Measurements from ENCODE around the gene ZIC5. TPM values are rescaled to one million over a fixed set of nuclear protein-coding genes. Genes with fewer than 3 reads are reported as not detected.

Gene ZIC5
- total and polyA plus RNA-seq, 9 of the 15 experiments (the other 6 are each of a cell fraction or from before 2014, with no cell fraction given): 0.57 to 2.0 (median 1.1) TPM

DNA sequence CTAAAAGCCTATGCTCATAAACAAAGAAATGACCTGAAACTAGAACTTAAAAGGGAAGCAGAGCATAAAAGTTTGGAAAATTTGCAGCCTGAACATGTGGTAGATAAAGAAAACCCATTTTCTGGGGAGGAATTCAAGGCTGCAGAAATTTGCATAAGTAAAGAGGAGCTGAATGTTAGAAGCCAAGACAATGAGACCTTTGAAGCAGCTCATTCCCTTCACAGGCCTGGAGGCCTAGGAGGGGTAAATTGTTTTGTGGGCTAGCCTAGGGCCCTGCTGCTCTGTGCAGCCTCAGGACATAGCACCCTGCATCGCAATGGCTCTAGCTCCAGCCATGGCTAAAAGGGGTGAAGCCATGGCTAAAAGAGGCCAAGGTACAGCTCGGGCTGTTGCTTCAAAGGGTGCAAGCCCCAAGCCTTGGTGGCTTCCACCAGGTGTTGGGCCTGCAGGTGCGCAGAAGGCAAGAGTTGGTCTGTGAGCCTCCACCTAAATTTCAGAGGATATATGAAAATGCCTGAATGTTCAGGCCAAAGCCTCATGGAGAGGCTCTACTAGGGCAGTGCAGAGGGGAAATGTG is 48.3 kb upstream of the ZIC5 start:
- intact Hi-C loops (cut with micrococcal nuclease): no loop called here
- Histone ChIP-seq H3K79me2 (ENCODE audit: control insufficient read depth, insufficient read depth, low read length) (no peaks in the 10 kb centered on the region), H3K4me1 (replicated peaks in 1 of 2; ENCODE audit: control insufficient read depth in 2 of 2, insufficient read depth in 2 of 2, low read length in 2 of 2) (no peaks in the 10 kb centered on the region), H3K4me3 (no peak overlapping the region), H3K27me3 (ENCODE audit: control insufficient read depth in 2 of 2, insufficient read depth in 2 of 2, low read length in 2 of 2) (no peaks in the 10 kb centered on the region), H3K9ac (ENCODE audit: insufficient read depth in 1 of 2, low read depth in 2 of 2, low read length in 2 of 2) (no peak overlapping the region), H3K27ac (ENCODE audit: extremely low read depth, low read depth, low read length) (no peak overlapping the region), H3K36me3 (ENCODE audit: control insufficient read depth, insufficient read depth, low read length) (no peaks in the 10 kb centered on the region), H2AFZ (ENCODE audit: low read depth, low read length) (no peak overlapping the region), H4K20me1 (replicated peaks; ENCODE audit: control insufficient read depth, insufficient read depth, low read length) (no peaks in the 10 kb centered on the region), H3K4me2 (ENCODE audit: insufficient read depth, low read length) (no peak overlapping the region), H3K9me1 (ENCODE audit: control insufficient read depth, insufficient read depth, low read length) (no peaks in the 10 kb centered on the region), H3K9me3 (replicated peaks; ENCODE audit: control insufficient read depth, insufficient read depth, low read depth, low read length) (no peaks in the 10 kb centered on the region)
- ChIA-PET CTCF (ENCODE audit: low intra/inter-chr PET ratio) (no interaction called here), POLR2A (interaction anchor here (0.7 to 1.1 kb wide), 2 partner anchors 11 to 374 kb away, joined by 3 to 5 read pairs; no protein-coding TSS in a partner anchor)
- in situ Hi-C loops (cut with MboI): no loop called here
- FAIRE-seq: no peak
- BruUV-seq (replicated peaks): no TSS peak
- no peak for DNase-seq (ENCODE audit: extremely low read depth in 1 of 4, low spot score in 3 of 4)
- TF ChIP-seq EGR1 (conservative IDR thresholded peaks at IDR 0.05): no peak
- whole genome bisulfite sequencing (ENCODE audit: insufficient coverage, low coverage, missing lambda C conversion rate): 10% methylated on average over 3 of the region's 3 CpGs
- ATAC-seq: no peak

GRCh38 chr13:100014621-100015020 is 43.1 kb upstream of the ZIC5 start:
- no peak overlapping the region for H3K4me2 ChIP-seq (ENCODE audit: insufficient read depth, low read length)
- no peak overlapping the region for H3K9ac ChIP-seq (ENCODE audit: insufficient read depth in 1 of 2, low read depth in 2 of 2, low read length in 2 of 2)
- no peak overlapping the region for H3K27ac ChIP-seq (ENCODE audit: extremely low read depth, low read depth, low read length)
- DNase-seq (ENCODE audit: extremely low read depth in 1 of 4, low spot score in 3 of 4): no peak
- no peak overlapping the region for H3K4me3 ChIP-seq
- peaks cover 0 to 3% of the 10 kb centered on the region in 2 experiments; a peak in 1 of 5 replicates for H3K27me3 ChIP-seq (ENCODE audit: control insufficient read depth in 2 of 2, insufficient read depth in 2 of 2, low read length in 2 of 2)
- intact Hi-C loops (cut with micrococcal nuclease) (no loop called here), in situ Hi-C loops (cut with MboI) (no loop called here)
- ChIA-PET CTCF (ENCODE audit: low intra/inter-chr PET ratio) (no interaction called here), POLR2A (no interaction called here)
- no peaks in the 10 kb centered on the region for H3K9me3 ChIP-seq (replicated peaks; ENCODE audit: control insufficient read depth, insufficient read depth, low read depth, low read length)
- H3K79me2 ChIP-seq (ENCODE audit: control insufficient read depth, insufficient read depth, low read length): no peaks in the 10 kb centered on the region
- H3K9me1 ChIP-seq (ENCODE audit: control insufficient read depth, insufficient read depth, low read length): no peaks in the 10 kb centered on the region
- no peak overlapping the region for H2AFZ ChIP-seq (ENCODE audit: low read depth, low read length)
- no TSS peak for BruUV-seq (replicated peaks)
- no peaks in the 10 kb centered on the region for H3K4me1 ChIP-seq (replicated peaks in 1 of 2; ENCODE audit: control insufficient read depth in 2 of 2, insufficient read depth in 2 of 2, low read length in 2 of 2)
- no peak for FAIRE-seq
- no peak for ATAC-seq
- 0% methylated on average over 1 of the region's 1 CpG for WGBS (ENCODE audit: insufficient coverage, low coverage, missing lambda C conversion rate)
- no peaks in the 10 kb centered on the region for H3K36me3 ChIP-seq (ENCODE audit: control insufficient read depth, insufficient read depth, low read length)
- H4K20me1 ChIP-seq (replicated peaks; ENCODE audit: control insufficient read depth, insufficient read depth, low read length): no peaks in the 10 kb centered on the region
- TF ChIP-seq ZNF277 (CRISPR knock-in tag; IDR thresholded peaks at IDR 0.05; ENCODE audit: borderline replicate concordance) (no peak), SRF (CRISPR knock-in tag; IDR thresholded peaks at IDR 0.05) (no peak), ZNF175 (CRISPR knock-in tag; IDR thresholded peaks at IDR 0.05; ENCODE audit: low read depth) (no peak), ZNF41 (CRISPR knock-in tag; conservative IDR thresholded peaks at IDR 0.05) (no peak)
- TF ChIP-seq, protein P1, sequence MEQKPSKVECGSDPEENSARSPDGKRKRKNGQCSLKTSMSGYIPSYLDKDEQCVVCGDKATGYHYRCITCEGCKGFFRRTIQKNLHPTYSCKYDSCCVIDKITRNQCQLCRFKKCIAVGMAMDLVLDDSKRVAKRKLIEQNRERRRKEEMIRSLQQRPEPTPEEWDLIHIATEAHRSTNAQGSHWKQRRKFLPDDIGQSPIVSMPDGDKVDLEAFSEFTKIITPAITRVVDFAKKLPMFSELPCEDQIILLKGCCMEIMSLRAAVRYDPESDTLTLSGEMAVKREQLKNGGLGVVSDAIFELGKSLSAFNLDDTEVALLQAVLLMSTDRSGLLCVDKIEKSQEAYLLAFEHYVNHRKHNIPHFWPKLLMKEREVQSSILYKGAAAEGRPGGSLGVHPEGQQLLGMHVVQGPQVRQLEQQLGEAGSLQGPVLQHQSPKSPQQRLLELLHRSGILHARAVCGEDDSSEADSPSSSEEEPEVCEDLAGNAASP (IDR thresholded peaks at IDR 0.05): no peak
- TF ChIP-seq, protein P2, sequence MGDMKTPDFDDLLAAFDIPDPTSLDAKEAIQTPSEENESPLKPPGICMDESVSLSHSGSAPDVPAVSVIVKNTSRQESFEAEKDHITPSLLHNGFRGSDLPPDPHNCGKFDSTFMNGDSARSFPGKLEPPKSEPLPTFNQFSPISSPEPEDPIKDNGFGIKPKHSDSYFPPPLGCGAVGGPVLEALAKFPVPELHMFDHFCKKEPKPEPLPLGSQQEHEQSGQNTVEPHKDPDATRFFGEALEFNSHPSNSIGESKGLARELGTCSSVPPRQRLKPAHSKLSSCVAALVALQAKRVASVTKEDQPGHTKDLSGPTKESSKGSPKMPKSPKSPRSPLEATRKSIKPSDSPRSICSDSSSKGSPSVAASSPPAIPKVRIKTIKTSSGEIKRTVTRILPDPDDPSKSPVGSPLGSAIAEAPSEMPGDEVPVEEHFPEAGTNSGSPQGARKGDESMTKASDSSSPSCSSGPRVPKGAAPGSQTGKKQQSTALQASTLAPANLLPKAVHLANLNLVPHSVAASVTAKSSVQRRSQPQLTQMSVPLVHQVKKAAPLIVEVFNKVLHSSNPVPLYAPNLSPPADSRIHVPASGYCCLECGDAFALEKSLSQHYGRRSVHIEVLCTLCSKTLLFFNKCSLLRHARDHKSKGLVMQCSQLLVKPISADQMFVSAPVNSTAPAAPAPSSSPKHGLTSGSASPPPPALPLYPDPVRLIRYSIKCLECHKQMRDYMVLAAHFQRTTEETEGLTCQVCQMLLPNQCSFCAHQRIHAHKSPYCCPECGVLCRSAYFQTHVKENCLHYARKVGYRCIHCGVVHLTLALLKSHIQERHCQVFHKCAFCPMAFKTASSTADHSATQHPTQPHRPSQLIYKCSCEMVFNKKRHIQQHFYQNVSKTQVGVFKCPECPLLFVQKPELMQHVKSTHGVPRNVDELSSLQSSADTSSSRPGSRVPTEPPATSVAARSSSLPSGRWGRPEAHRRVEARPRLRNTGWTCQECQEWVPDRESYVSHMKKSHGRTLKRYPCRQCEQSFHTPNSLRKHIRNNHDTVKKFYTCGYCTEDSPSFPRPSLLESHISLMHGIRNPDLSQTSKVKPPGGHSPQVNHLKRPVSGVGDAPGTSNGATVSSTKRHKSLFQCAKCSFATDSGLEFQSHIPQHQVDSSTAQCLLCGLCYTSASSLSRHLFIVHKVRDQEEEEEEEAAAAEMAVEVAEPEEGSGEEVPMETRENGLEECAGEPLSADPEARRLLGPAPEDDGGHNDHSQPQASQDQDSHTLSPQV (IDR thresholded peaks at IDR 0.05): no peak

Measured in K562 (cell line).